GM18868 (cell line): ENCODE measurements around the gene COX10.
"Not testable (repeated sequence)": the region's sequence is repeated elsewhere in the genome, so short reads cannot be mapped to it uniquely, and the experiment has no call there.

Source experiments
- ATAC-seq: cut with Tn5 transposase; IDR thresholded peaks from one replicate; pipeline ENCODE4 v1.9.1; 2021; ENCODE audit warnings: mild to moderate bottlenecking, moderate library complexity; ENCODE audit not compliant: unreplicated experiment

Gene COX10

GRCh38 chr17:14069251-14070021 lies at the start of gene COX10:
TSS of gene COX10 (plus strand) at chr17:14069504. CDS start at chr17:14069606, 102 bp downstream.
- peak; percentile 99 for ATAC-seq

- ATAC-seq = not testable (repeated sequence)
These were observed 47.5 kb upstream of the COX10 start for GRCh38 chr17:14021651-14022294.

- not testable (repeated sequence) for ATAC-seq
These were observed 39.5 kb upstream of the COX10 start for GRCh38 chr17:14029755-14030154.

GRCh38 chr17:14032234-14032633 lies 37.1 kb upstream of the COX10 start:
- no peak for ATAC-seq

- no peak for ATAC-seq
These were observed 36.1 kb upstream of the COX10 start for GRCh38 chr17:14033166-14033565.

- no peak for ATAC-seq
These were observed 31.9 kb upstream of the COX10 start for GRCh38 chr17:14037453-14037852.

- no peak for ATAC-seq
These were observed 31.1 kb upstream of the COX10 start for GRCh38 chr17:14038206-14038605.

GRCh38 chr17:14042411-14042810 lies 26.9 kb upstream of the COX10 start:
- peak; percentile 70 for ATAC-seq

- ATAC-seq = no peak
These were observed 24.6 kb upstream of the COX10 start for GRCh38 chr17:14044702-14045101.

GRCh38 chr17:14046978-14047377 lies 22.3 kb upstream of the COX10 start:
- ATAC-seq = no peak

- ATAC-seq = no peak
These were observed 21.7 kb upstream of the COX10 start for GRCh38 chr17:14047591-14047990.

- no peak for ATAC-seq
These were observed 21.1 kb upstream of the COX10 start for GRCh38 chr17:14048169-14048568.

GRCh38 chr17:14050616-14051015 lies 18.7 kb upstream of the COX10 start:
- ATAC-seq = no peak

GRCh38 chr17:14051692-14052091 lies 17.6 kb upstream of the COX10 start:
- ATAC-seq = no peak

GRCh38 chr17:14052886-14053615 lies 16.3 kb upstream of the COX10 start:
- no peak for ATAC-seq

- no peak for ATAC-seq
These were observed 11.7 kb upstream of the COX10 start for GRCh38 chr17:14057591-14057990.

GRCh38 chr17:14058051-14058450 lies 11.3 kb upstream of the COX10 start:
- ATAC-seq = no peak

- ATAC-seq = no peak
These were observed 8.6 kb upstream of the COX10 start for GRCh38 chr17:14060706-14061105.

- no peak for ATAC-seq
These were observed 7.4 kb upstream of the COX10 start for GRCh38 chr17:14061666-14062560.

GRCh38 chr17:14067347-14067746 lies 2.0 kb upstream of the COX10 start:
- no peak for ATAC-seq
